ENCODE measurements around the gene EFNA4. TPM values are rescaled to one million over a fixed set of nuclear protein-coding genes. Genes with fewer than 3 reads are reported as not detected.

EFNA4 gene
- polyA plus RNA-seq, 1 of the 3 experiments (the other 2 are of a cell fraction): 17.7 TPM

GRCh38 chr1:155022927-155023236 is 40.7 kb upstream of the EFNA4 start (continued):
- TF ChIP-seq CTCF (IDR thresholded peaks at IDR 0.05): no peak
- TF ChIP-seq GATA2 (CRISPR knock-in tag; IDR thresholded peaks at IDR 0.05): no peak
- TF ChIP-seq CHD2 (IDR thresholded peaks at IDR 0.05; ENCODE audit: low read length, partially characterized antibody): no peak
- TF ChIP-seq FOXJ3 (CRISPR knock-in tag; IDR thresholded peaks at IDR 0.05): no peak
- TF ChIP-seq RAD21 (IDR thresholded peaks at IDR 0.05; ENCODE audit: low read length): no peak
- TF ChIP-seq RCOR1 (IDR thresholded peaks at IDR 0.05; ENCODE audit: low read length): no peak
- TF ChIP-seq JUND (IDR thresholded peaks at IDR 0.05): no peak
- no peak for TF ChIP-seq EP300 (IDR thresholded peaks at IDR 0.05; ENCODE audit: borderline replicate concordance in 1 of 2, low read depth in 1 of 2, low read length in 1 of 2)
- TF ChIP-seq TAF1 (IDR thresholded peaks at IDR 0.05; ENCODE audit: borderline replicate concordance, low read depth, low read length): no peak

- no peak overlapping the region for H3K4me3 ChIP-seq (ENCODE audit: low read depth in 2 of 2, low read length in 1 of 2)
- H2AFZ ChIP-seq (ENCODE audit: low read depth): no peak overlapping the region
- no peaks in the 10 kb centered on the region for H4K20me1 ChIP-seq (ENCODE audit: insufficient read depth)
- no peak overlapping the region for H3K4me2 ChIP-seq
- no peaks in the 10 kb centered on the region for H3K9me2 ChIP-seq
- no peaks in the 10 kb centered on the region for H3K9me3 ChIP-seq
- no peaks in the 10 kb centered on the region for H3F3A ChIP-seq (replicated peaks; ENCODE audit: insufficient read depth)
- peaks cover 0 to 4% of the 10 kb centered on the region in 2 experiments; a peak in 1 of 4 replicates for H3K4me1 ChIP-seq (ENCODE audit: control insufficient read depth in 1 of 2, insufficient read depth in 2 of 2, low read depth in 1 of 2, low read length in 1 of 2)
- H3K36me3 ChIP-seq (replicated peaks in 1 of 2; ENCODE audit: control insufficient read depth in 1 of 2, insufficient read depth in 2 of 2, low read length in 1 of 2): no peaks in the 10 kb centered on the region
- no peak for TF ChIP-seq REST (IDR thresholded peaks at IDR 0.05; ENCODE audit: low read depth, low read length)
- TF ChIP-seq EZH2phosphoT487 (IDR thresholded peaks at IDR 0.05; ENCODE audit: borderline replicate concordance, low read depth): no peak
- no peak for TF ChIP-seq GABPA (IDR thresholded peaks at IDR 0.05; ENCODE audit: low read depth)
- no peak for TF ChIP-seq CTCF (IDR thresholded peaks at IDR 0.05)
- TF ChIP-seq CHD2 (IDR thresholded peaks at IDR 0.05; ENCODE audit: low read length, partially characterized antibody): no peak
- TF ChIP-seq GATA2 (CRISPR knock-in tag; IDR thresholded peaks at IDR 0.05): no peak
- no peak for TF ChIP-seq ELF1 (IDR thresholded peaks at IDR 0.05)
- TF ChIP-seq SMC3 (IDR thresholded peaks at IDR 0.05; ENCODE audit: low read depth, low read length): no peak
- TF ChIP-seq MEF2A (IDR thresholded peaks at IDR 0.05; ENCODE audit: borderline replicate concordance, low read depth): no peak
- H3K27me3 ChIP-seq (ENCODE audit: insufficient read depth): no peaks in the 10 kb centered on the region
- ChIA-PET CTCF (interaction anchor here (0.9 to 4.9 kb wide), 8 partner anchors 11 to 144 kb away, joined by 3 to 28 read pairs (median 6); partner anchors contain the start of gene ADAM15), POLR2A (no interaction called here)
- no peaks in the 10 kb centered on the region for H3K79me2 ChIP-seq (ENCODE audit: insufficient read depth)
- no peak for DNase-seq
- no peak overlapping the region for H3K27ac ChIP-seq (ENCODE audit: low read depth in 2 of 2, low read length in 1 of 2)
- no peak overlapping the region for H3K9ac ChIP-seq
- 73% methylated on average over 5 of the region's 5 CpGs for WGBS (ENCODE audit: low lambda C conversion rate)
These were observed 39.9 kb upstream of the EFNA4 start for GRCh38 chr1:155023627-155024026.
